Inflammatory macrophage treated with lipopolysaccharide for 1 hour (primary cell): ENCODE measurements around the gene RAB40A.

Experiments
- DNase-seq, 2 donors: peaks; one replicate each; pipeline ENCODE4 v3.0.0-alpha.2; 2020 to 2022

The RAB40A gene, protein sequence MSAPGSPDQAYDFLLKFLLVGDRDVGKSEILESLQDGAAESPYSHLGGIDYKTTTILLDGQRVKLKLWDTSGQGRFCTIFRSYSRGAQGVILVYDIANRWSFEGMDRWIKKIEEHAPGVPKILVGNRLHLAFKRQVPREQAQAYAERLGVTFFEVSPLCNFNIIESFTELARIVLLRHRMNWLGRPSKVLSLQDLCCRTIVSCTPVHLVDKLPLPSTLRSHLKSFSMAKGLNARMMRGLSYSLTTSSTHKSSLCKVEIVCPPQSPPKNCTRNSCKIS

GRCh38 chrX:103519389-103519788 lies at the start of gene RAB40A:
Gene RAB40A (minus strand): TSS chrX:103519489. CDS start chrX:103500756, 18,733 bp downstream.
- DNase-seq = no peak

- DNase-seq = no peak
Observed at GRCh38 chrX:103565752-103566151, 46.5 kb upstream of the RAB40A start.

GRCh38 chrX:103565197-103565596 lies 45.9 kb upstream of the RAB40A start:
- DNase-seq = no peak

DNA sequence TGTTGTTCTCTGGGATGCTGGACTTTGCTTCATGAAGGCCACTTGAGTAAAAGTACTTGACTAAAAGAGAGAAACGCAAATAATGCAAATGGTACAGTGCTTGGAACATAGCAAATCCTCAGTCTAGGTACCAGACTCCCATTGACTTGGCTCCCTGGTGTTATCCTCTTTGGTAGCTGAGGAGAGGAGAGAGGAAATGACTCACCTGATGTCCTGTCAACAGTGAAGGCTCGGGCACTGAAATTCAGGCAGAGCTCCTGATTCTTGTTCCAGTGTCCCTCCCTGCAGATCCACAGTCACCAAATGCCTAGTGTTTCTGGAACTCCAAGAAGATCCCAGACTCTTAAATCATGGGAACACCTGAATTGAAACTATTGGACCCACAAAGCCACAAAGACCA lies 43.5 kb upstream of the RAB40A start:
- no peak for DNase-seq

DNA sequence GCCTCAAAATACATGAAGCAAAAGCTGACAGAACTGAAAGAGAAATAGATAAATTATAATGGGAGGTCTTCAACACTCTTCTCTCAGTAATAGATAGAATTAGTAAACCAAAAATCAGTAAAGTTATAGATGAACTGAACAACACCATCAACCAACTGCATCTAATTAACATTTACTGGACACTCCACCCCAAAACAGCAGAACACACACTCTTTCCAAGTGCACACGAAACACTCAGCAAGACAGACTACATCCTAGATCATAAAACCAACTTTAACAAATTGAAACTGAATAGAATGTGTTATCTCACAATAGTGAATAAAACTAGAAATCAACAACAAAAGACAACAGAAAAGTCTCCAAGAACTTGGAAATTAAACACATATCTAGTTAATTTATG lies 41.0 kb upstream of the RAB40A start:
- no peak for DNase-seq

DNA sequence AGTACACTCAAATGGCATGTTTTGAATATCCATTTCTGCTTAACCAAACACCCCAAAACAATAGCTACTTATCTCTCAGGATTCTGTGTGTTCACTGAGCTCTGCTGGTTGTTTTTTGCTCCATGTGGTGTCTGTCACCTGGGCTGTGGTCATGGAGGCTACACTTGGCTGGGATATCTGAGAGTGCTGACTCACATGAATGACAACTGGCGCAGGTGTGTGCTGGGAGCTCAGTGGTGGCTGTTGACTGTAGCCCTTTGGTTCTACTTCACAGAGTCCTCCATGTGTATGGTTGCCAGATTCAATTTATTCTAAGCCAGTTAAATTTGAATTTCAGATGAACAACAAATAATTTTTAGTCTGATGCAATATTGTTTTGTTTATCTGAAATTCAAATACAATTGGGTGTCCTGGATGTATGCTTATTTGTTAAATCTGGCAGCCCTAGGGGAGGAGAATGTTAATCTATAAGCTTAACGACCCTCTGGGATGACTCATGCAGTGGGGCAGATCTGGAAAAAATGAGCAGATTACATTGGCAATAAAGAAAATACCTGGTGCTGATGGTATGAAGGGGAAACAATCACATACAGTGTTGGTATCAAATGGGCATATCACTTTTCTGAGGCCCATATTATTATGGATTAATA lies 37.8 kb upstream of the RAB40A start:
- no peak for DNase-seq

DNA sequence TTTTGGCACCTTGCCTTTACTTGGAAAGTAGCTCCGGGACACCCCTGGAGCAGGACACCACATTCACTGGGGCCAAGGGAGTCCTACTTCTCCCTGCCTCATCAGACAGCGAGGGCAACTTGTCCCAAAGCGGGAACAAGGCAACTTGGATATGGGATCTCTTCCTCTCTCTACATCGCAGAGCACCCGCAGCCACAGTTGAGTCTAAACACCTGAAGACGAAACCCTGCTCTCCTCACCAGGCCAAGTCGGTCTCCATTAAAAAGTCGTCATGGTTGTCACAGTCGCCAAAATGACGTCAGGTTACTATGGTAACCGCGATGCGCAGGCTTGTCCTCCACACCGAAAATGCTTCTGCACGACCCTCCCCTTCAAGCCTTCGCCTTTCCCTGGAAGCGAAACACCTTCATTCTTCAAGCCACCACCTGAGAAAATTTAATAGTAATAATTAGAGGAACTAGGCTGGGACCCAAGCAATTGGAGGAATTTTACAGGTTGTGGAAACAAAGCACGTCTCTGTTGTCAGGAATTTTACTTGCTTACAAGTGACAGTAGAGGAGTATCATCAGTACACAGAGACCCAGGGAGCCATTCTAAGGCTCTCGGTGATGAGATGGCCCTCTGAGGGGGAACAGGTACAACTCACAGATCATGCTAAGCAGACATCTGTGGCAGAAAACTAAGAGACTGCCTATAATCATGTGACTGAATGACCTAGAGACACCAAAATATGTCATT lies 35.6 kb upstream of the RAB40A start:
- peak; percentile 31 to 67 for DNase-seq

- no peak for DNase-seq
Observed at GRCh38 chrX:103552236-103552635, 32.9 kb upstream of the RAB40A start.

DNA sequence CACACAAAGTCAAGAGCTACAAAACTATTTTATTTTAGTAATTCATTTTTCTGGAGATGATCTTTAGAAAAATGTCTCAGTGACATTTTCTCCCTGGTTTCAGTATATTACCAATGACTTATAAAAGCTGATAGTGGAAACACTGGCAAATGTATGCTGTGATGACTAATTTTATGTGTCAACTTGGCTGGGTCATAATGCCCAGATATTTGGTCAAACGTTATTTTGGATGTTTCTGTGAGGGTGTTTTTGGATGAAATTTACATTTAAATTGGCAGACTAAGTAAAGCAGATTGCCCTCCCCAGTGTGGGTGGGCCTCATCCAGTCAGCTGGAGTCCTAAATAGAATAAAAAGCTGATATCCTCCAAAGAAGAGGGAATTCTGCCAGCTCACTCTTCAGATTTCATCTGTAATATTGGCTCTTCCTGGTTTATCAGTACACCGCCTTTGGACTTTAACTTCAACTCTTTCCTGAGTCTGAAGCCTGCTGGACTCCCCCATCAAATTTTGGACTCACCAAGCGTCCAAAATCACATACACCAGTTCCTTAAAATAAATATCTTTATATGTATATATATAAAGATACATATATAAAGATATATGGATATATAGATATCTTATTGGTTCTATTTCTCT lies 31.2 kb upstream of the RAB40A start:
- no peak for DNase-seq

DNA sequence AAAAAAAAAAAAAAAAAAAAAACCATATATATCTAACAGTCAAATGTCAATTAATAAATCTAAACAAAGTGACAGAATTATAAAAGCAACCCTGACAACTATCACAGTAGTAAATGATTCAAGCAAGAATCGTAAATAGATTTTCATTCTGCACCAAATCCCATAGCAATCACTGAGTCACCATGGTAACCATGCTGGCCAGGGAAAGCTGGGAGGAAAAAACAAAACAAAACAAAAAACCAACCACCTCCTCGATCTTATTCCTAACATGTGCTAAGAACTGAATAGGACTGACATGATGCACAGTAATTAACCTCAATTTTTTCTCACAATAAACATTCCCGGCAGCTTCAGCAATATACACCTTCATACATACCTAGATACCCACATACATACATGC lies 30.6 kb upstream of the RAB40A start:
- DNase-seq = no peak

DNA sequence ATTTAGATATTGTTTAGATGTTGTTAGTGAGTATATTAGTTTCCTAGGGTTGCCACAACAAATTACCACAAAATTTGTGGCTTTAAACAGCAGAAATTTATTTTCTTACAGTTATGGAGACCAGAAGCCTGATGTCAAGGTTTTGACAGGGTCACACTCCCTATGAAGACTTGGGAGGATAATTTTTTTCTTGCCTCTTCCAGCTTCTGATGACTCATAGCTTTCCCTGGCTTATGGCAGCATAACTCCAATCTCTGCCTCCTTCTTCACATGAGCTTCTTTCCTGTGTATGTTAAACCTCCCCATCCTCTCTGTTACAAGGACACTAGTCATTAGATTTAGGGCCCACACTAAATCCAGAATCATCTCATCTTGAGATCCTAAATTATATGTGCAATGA lies 20.9 kb upstream of the RAB40A start:
- no peak for DNase-seq

GRCh38 chrX:103539695-103540094 lies 20.4 kb upstream of the RAB40A start:
- no peak for DNase-seq

DNA sequence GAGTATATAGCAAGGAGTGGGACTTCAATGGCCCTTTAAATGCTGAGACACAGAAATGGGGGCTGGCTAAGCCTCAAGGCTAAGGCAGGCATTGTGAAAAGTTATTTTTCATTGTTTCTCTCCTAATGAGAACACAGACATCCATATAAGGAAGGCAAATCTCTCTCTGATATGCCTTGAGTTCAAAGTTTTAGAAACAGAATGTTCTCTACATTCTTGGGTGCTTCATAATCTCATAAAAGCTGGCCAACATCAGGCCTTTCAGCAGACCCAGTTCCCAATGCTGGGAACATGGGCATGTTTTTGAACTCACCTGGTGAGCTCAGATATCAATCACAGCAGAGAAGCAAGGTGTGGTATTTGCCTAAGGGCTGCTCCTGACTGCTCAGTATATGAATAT lies 19.4 kb upstream of the RAB40A start:
- no peak for DNase-seq

DNA sequence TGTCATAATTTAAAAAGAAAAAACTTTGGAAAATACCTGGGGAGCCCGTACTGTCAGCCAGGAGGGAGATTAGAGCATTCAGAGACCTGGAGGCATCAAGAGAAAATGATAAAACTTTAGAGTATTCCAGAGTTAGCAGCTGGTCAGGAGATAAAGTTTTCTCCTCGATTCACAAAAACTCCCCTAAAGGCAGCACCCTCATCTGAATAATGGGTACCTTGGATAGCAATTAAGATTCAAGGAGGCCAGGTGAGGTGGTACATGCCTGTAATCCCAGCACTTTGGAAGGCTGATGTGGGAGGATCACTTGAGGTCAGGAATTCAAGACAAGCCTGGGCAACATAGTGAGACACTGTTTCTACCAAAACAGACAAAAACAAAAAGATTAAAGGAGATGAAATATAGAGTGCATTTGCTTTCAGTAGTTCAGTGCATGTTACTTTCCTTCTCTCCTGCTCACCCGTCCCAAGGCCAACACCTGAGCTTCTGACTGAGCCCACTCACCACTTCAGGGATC lies 18.6 kb upstream of the RAB40A start:
- DNase-seq = no peak

DNA sequence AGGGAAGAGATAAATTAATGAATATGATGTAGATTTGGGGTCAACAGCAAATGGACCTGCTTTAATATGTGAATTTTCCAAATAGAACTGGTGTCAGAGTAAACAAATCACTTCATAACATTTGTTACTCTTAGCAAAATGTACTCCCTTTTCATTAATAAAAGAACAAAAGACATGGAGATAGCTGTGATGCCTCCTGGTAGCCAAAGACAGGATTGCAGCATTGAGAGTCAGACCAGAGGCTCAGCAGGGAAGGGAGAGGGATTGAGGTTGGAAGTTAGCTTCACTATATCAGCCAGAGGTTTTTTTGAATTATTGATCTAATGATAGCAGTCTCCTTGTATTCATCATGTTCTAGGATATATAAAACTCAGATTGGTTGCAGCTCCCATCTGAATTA lies 17.4 kb upstream of the RAB40A start:
- no peak for DNase-seq

GRCh38 chrX:103536071-103536470 lies 16.8 kb upstream of the RAB40A start:
- DNase-seq = no peak

DNA sequence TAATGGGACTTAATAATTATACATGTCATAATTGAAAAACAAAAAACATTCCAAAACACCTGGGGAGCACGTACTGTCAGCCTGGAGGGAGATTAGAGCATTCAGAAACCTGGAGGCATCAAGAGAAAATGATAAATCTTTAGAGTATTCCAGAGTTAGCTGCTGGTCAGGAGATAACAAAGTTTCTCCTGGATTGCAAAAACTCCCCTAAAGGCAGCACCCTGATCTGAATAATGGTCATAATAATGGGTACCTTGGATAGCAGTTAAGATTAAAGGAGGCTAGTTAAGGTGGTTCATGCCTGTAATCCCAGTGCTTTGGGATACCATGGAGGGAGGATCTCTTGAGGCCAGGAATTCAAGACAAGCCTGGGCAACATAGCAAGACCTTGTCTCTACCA lies 15.9 kb upstream of the RAB40A start:
- no peak for DNase-seq

DNA sequence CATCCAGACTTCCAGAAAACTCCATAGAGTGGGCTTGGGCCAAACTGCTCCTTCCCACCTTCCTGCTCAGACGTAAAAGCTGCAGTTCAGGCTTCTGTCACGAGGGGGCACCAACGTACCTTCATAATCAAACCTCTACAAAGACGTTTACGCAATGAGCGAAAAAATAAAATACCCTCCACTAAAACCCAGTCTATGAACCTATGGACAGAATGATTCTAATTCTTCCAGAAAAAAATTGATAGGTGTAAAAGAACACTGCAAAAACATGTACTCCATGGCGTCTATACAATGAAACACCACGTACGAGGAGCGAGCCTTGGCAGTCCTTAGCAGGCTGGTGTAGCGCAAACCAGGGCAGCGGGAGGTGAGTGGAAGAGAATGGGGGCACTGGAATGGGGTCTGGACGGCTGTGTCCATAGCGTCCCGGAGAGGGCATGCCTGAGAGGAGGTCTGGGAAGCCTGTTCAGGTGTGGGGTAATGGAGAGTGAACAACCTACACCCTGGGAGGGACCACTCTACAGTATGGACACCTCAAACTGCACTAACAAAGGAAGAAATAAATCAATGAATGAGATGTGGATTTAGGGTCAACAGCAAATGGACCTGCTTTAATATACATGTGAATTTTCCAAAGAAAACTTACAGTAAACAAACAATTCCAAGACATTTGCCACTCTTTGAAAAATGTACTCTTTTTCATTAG lies 14.4 kb upstream of the RAB40A start:
- DNase-seq = peak; percentile 36 to 90

DNA sequence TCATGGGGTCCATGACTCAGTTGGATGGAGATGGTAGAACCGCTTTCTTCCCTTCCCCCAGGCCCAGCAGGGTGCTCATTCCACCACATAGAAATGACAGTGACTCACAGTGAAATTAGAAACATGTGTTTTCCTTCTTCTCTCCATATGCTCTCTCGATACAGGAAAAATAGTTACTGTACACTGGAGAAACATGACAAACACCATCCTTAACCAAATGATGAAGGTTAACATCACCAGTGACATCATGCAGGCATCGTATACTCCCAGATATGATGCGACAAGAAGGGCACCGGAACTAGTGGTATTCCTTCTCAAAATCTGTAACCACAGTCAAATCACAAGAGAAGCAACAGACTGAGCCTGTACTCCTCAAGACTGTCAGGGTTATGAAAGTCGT lies 11.7 kb upstream of the RAB40A start:
- DNase-seq = no peak

- DNase-seq = no peak
Observed at GRCh38 chrX:103530545-103530944, 11.3 kb upstream of the RAB40A start.

DNA sequence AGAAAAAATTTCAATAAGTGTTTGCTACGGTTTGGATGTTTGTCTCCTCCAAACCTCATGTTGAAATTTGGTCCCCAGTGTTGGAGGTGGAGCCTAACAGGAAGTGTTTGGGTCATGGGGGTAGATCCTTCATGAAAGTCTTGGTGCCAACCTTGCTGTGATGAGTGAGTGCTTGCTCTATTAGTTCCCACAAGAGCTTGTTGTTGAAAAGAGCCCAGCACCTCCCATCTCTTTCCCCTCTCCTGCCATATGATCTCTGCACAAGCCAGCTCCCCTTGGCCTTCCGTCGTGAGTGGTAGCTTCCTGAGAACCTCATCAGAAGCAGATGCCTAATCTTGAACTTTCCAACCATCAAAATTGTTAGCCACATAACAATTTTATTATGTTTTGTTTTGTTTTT lies 10.3 kb upstream of the RAB40A start:
- DNase-seq = no peak

DNA sequence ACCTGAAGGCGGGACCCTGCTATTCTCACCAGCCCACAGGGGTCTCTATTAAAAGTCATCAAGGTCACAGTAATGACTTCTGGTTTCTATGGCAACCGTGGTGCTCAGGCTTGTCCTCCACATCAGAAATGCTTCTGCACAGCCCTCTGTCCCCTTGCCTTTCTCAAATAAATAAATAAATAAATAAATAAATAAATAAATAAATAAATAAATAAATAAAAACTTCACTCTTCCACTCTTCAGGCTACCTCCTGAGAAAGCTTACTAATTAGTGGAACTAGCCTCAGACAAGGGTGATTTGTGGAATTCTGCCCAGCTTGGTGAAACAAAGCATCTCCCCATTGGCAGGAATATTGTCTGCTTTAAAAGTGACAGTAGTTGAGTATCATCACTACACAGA lies 5.5 kb upstream of the RAB40A start:
- no peak for DNase-seq

DNA sequence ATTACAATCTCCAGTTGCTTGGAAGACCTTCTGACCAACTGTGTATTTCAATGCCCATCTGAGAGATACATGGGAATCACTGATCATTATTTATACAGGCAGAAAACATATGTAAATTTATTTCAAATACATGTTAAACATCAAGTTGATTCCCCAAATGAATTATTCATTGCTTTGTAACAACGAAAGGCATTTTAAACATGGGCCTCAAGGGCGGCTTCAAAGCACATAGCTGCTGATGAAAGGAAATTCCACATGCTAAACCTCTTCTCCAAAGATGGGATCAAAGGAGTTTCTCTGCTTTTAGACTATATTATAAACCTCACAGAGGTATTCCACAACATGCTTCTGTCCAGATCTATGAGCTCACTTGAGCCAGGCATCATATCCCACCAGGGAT lies 4.3 kb upstream of the RAB40A start:
- DNase-seq = no peak
